AG10803 (cell line): Measurements from ENCODE around the gene LRRC23.

Experiments
- DNase-seq: peaks from one replicate; pipeline ENCODE4 v3.0.0; 2010; ENCODE audit warnings: low read depth
- H3K4me3 ChIP-seq: 2 replicates; pipeline ENCODE4 v1.5.1; 2011; ENCODE audit warnings: mild to moderate bottlenecking, low read length, control low read depth
- CTCF ChIP-seq: conservative IDR thresholded peaks from 2 replicates; pipeline ENCODE4 v1.5.1; 2011; ENCODE audit warnings: mild to moderate bottlenecking, low read length, control low read depth, inconsistent platforms

Gene LRRC23

DNA sequence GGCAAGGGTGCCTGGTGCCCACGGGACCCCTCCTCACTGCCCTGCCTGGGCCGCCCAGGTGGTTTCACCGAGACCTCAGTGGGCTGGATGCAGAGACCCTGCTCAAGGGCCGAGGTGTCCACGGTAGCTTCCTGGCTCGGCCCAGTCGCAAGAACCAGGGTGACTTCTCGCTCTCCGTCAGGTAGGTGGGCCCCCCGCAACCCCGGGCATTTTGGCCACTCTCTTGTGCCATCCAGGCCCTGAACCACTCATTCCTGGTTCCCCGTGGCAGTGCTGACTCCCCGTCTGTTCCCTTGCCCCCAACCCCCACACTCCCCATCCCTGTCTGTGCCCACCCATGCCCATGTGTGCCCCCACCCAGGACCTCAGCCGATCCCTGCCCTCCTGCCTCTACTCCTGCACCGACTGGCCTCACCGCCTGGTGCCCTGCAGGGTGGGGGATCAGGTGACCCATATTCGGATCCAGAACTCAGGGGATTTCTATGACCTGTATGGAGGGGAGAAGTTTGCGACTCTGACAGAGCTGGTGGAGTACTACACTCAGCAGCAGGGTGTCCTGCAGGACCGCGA lies 47.0 kb downstream of the LRRC23 start:
- H3K4me3 ChIP-seq: no peak overlapping the region
- no peak for DNase-seq
- no peak for TF ChIP-seq CTCF

DNA sequence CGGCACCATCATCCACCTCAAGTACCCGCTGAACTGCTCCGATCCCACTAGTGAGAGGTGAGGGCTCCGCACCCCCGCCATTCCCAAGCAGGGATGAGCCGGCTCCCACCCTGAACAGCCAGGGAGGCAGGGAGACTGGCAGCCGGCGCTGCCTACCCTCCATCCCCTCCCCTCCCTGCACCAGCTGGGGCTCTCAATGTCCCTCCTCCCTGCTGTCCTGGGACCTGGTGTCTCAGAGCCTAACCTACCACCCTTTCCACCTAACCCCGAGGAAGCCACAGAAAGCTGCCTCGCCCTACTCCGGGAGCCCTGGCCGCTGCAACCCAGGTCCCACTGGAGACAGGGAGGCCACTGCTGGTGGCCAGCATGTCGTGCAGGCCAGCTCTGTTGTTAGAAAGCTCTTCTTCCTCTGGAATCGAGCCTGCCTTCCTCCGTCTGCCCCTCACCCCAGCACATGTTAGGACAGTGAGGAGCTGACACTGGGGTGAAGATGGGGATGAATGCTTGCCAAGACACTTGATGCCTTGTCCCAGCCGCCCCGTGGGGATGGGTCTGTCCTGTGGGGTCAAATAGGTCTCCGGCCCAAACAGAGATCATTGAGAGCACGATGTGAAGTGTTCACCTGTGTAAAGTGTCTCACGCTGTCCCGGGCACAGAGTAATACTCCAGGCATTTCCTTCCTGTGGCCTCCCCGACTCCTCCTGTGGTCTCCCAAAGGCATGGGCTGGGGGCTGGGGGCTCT lies 47.7 kb downstream of the LRRC23 start:
- TF ChIP-seq CTCF: no peak
- no peak overlapping the region for H3K4me3 ChIP-seq
- no peak for DNase-seq

- TF ChIP-seq CTCF: no peak
- no peak for DNase-seq
- no peak overlapping the region for H3K4me3 ChIP-seq
Measured at GRCh38 chr12:6952863-6953441, 48.3 kb downstream of the LRRC23 start.

- no peak for DNase-seq
- no peak for TF ChIP-seq CTCF
- no peak overlapping the region for H3K4me3 ChIP-seq
Measured at GRCh38 chr12:6953442-6954315, 49.1 kb downstream of the LRRC23 start.

GRCh38 chr12:6954316-6955107 lies 49.9 kb downstream of the LRRC23 start:
- DNase-seq: no peak
- no peak for TF ChIP-seq CTCF
- no peak overlapping the region for H3K4me3 ChIP-seq

- DNase-seq: no peak
- no peak overlapping the region for H3K4me3 ChIP-seq
- no peak for TF ChIP-seq CTCF
Measured at GRCh38 chr12:6955108-6956020, 50.7 kb downstream of the LRRC23 start.
